K562 (cell line): Measurements from ENCODE around the gene ZNF30. TPM values are rescaled to one million over a fixed set of nuclear protein-coding genes. Genes with fewer than 3 reads are reported as not detected.
A peak's percentile ranks its signal among the peaks of the same experiment; 100 is the strongest.

Experiments used
- ASH1L ChIP-seq: fragments of 450-650 bp; IDR thresholded peaks from 2 replicates; pipeline ENCODE4 v1.6.1; 2018; ENCODE audit warnings: borderline replicate concordance, mild to moderate bottlenecking, low read depth; ENCODE audit not compliant: partially characterized antibody
- CC2D1A ChIP-seq: fragments of 450-650 bp; IDR thresholded peaks from 2 replicates; pipeline ENCODE4 v1.6.1; 2017; ENCODE audit warnings: mild to moderate bottlenecking
- CTBP1 ChIP-seq: fragments of 450-650 bp; IDR thresholded peaks from 2 replicates; pipeline ENCODE4 v1.6.1; 2016; ENCODE audit warnings: borderline replicate concordance
- ERF ChIP-seq: fragments of 450-650 bp; formaldehyde crosslinking; IDR thresholded peaks from 2 replicates; pipeline ENCODE4 v1.4.0; 2020; ENCODE audit warnings: mild to moderate bottlenecking, mixed read lengths
- HCFC1 ChIP-seq: IDR thresholded peaks from 2 replicates; pipeline ENCODE4 v1.6.1; 2012; ENCODE audit warnings: low read depth, low read length, improper control_type of control experiment
- HMG20A ChIP-seq: fragments of 450-650 bp; formaldehyde crosslinking; conservative IDR thresholded peaks from 2 replicates; pipeline ENCODE4 v1.4.0; 2020; ENCODE audit warnings: mild to moderate bottlenecking, mixed read lengths
- HNRNPK ChIP-seq: fragments of 200-400 bp; formaldehyde crosslinking; IDR thresholded peaks from one replicate; pipeline ENCODE4 v1.6.1; 2018; ENCODE audit warnings: mild to moderate bottlenecking, low read depth, low read length; ENCODE audit not compliant: poor library complexity, severe bottlenecking
- KDM4B ChIP-seq, 2 experiments: fragments of 450-650 bp in 1 of 2; sonication (generic) in 1 of 2; IDR thresholded peaks; 2 replicates each; pipeline ENCODE4 v1.6.1; 2016 to 2017; ENCODE audit warnings: borderline replicate concordance in 2 of 2, antibody characterized with exemption in 1 of 2, low read depth in 1 of 2, mild to moderate bottlenecking in 1 of 2
- KDM5B ChIP-seq: fragments of 200-600 bp; sonication (generic); IDR thresholded peaks from 2 replicates; pipeline ENCODE4 v1.6.1; 2012; ENCODE audit warnings: low read depth, mild to moderate bottlenecking, moderate library complexity, low read length, control low read depth, inconsistent platforms; ENCODE audit not compliant: insufficient replicate concordance
- L3MBTL2 ChIP-seq: fragments of 450-650 bp; IDR thresholded peaks from 2 replicates; pipeline ENCODE4 v1.6.1; 2016; ENCODE audit warnings: mild to moderate bottlenecking, moderate library complexity
- NEUROD1 ChIP-seq: fragments of 150-350 bp; IDR thresholded peaks from 2 replicates; pipeline ENCODE4 v1.6.1; 2014; ENCODE audit warnings: borderline replicate concordance, low read length, low read depth; ENCODE audit not compliant: partially characterized antibody
- TCF7L2 ChIP-seq: fragments of 150-350 bp; IDR thresholded peaks from 2 replicates; pipeline ENCODE4 v1.6.1; 2016; ENCODE audit warnings: low read depth, mild to moderate bottlenecking, low read length, moderate library complexity
- ZC3H8 ChIP-seq: fragments of 450-650 bp; IDR thresholded peaks from 2 replicates; pipeline ENCODE4 v1.6.1; 2017
- ZNF140 ChIP-seq: fragments of 250-450 bp; sonication (Bioruptor Pico); IDR thresholded peaks from 2 replicates; pipeline ENCODE4 v1.8.0; 2021; ENCODE audit warnings: moderate library complexity, mild to moderate bottlenecking, inconsistent platforms
- ZNF277 ChIP-seq: fragments of 250-450 bp; sonication (Bioruptor Pico); IDR thresholded peaks from 2 replicates; pipeline ENCODE4 v1.8.0; 2022; ENCODE audit warnings: inconsistent platforms, mild to moderate bottlenecking, moderate library complexity, borderline replicate concordance
- ZNF644 ChIP-seq: fragments of 200-800 bp; sonication (Bioruptor generic); IDR thresholded peaks from 2 replicates; pipeline ENCODE4 v1.6.1; 2016; ENCODE audit warnings: low read depth, missing genetic modification characterization, missing compliant biosample characterization
- ZNF778 ChIP-seq: fragments of 450-650 bp; formaldehyde crosslinking; IDR thresholded peaks from 2 replicates; pipeline ENCODE4 v1.4.0; 2020; ENCODE audit warnings: mild to moderate bottlenecking, moderate library complexity
- polyA plus RNA-seq, 8 experiments: library from polyadenylated mRNA; depleted of rRNA in 4 of 8; stranded (reverse) in 5 of 8; unstranded in 3 of 8; fragments of >200 nt; fragmentation: Nextera tagmentation in 2 of 8; fragmentation: Illumina TruSeq in 1 of 8; extraction: Ambion mirVana in 2 of 8; extraction: Trizol in 1 of 8; gene quantifications; 2 replicates each; pipeline versions ENCODE4 v1.2.1 to v1.2.3, GENCODE V29; 2011 to 2014; ENCODE audit warnings: inconsistent platforms in 1 of 8, missing spikeins in 1 of 8
- total RNA-seq, 7 experiments: library from RNA; depleted of rRNA in 6 of 7; stranded (reverse); fragments of >200 nt in 6 of 7; fragmentation: Illumina TruSeq in 2 of 7; extraction: Trizol in 2 of 7; gene quantifications; 2 replicates each; pipeline versions ENCODE4 v1.2.1 to v1.2.3, GENCODE V29; 2011 to 2021; ENCODE audit warnings: low replicate concordance in 1 of 7
- TF ChIP-seq, protein P1 (sequence below): fragments of 250-450 bp; sonication (Bioruptor Pico); IDR thresholded peaks from 2 replicates; pipeline ENCODE4 v1.4.0; 2020
- TF ChIP-seq, protein P2 (sequence below): fragments of 250-450 bp; sonication (Bioruptor Pico); IDR thresholded peaks from 2 replicates; pipeline ENCODE4 v1.8.0; 2022; ENCODE audit warnings: moderate library complexity, mild to moderate bottlenecking, inconsistent platforms
- TF ChIP-seq, protein P3 (sequence below): fragments of 250-450 bp; sonication (Bioruptor Pico); IDR thresholded peaks from 2 replicates; pipeline ENCODE4 v1.8.0; 2021; ENCODE audit warnings: borderline replicate concordance, mild to moderate bottlenecking, moderate library complexity; ENCODE audit not compliant: poor library complexity, severe bottlenecking

ZNF30 gene
- total and polyA plus RNA-seq, 9 of the 15 experiments (the other 6 are each of a cell fraction or from before 2014, with no cell fraction given): 7.3 to 13.4 (median 10.6) TPM

DNA sequence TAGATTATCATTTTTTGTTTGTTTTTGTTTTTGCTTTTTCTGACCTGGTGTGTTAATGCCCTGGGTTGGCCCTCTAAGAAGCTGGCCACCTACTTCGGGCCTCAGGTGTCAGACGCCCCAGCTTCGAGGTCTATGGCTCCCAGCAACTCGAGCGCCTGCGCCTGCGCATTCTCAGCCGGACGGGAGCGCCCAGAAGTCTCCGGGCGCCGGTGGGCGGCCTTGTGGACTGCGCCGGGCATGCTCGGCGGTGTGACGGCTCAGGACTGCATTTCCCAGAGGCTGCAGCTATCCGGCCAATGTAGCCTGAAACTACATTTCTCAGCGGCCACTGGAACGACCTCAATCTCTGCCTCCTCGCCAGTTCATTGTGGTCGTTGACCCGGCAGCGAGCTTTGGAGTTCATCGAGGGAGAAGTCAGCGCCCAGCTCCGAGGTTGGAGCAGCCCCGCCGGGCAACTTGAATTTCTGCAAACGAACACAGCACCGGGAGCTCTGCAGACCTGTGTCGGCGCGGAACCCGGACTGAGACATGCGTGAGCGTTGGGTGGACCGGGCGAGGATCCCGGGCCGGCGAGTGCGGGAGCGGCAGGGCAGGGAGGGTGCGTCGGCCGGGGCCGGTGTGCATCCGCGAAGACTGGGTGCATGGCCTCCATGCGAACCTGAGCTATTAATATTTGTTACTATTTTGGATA lies at the start of gene ZNF30 (continued):
- TF ChIP-seq ZNF140 (CRISPR knock-in tag) (no peak), TCF7L2 (no peak), HNRNPK (no peak), ERF (CRISPR knock-in tag) (0 out of 2 replicates have a peak, but pooled peaks have one; percentile 20), CC2D1A (no peak), NEUROD1 (no peak), KDM4B (IDR thresholded peaks at IDR 0.05; ENCODE audit: borderline replicate concordance in 2 of 2, low read depth in 1 of 2) (0 out of 4 replicates have a peak, but pooled peaks of 1 of the 2 experiments have one; percentile 28), ASH1L (no peak), HCFC1 (peak; percentile 88), CTBP1 (peak; percentile 39; the same call in 1 of the 2 replicates), KDM5B (peak; percentile 80), ZNF778 (no peak), ZNF277 (CRISPR knock-in tag) (no peak), HMG20A (no peak), ZC3H8 (no peak; the same call in 1 of the 2 replicates), L3MBTL2 (peak; percentile 93), ZNF644 (tag) (no peak)
- TF ChIP-seq, protein P1, sequence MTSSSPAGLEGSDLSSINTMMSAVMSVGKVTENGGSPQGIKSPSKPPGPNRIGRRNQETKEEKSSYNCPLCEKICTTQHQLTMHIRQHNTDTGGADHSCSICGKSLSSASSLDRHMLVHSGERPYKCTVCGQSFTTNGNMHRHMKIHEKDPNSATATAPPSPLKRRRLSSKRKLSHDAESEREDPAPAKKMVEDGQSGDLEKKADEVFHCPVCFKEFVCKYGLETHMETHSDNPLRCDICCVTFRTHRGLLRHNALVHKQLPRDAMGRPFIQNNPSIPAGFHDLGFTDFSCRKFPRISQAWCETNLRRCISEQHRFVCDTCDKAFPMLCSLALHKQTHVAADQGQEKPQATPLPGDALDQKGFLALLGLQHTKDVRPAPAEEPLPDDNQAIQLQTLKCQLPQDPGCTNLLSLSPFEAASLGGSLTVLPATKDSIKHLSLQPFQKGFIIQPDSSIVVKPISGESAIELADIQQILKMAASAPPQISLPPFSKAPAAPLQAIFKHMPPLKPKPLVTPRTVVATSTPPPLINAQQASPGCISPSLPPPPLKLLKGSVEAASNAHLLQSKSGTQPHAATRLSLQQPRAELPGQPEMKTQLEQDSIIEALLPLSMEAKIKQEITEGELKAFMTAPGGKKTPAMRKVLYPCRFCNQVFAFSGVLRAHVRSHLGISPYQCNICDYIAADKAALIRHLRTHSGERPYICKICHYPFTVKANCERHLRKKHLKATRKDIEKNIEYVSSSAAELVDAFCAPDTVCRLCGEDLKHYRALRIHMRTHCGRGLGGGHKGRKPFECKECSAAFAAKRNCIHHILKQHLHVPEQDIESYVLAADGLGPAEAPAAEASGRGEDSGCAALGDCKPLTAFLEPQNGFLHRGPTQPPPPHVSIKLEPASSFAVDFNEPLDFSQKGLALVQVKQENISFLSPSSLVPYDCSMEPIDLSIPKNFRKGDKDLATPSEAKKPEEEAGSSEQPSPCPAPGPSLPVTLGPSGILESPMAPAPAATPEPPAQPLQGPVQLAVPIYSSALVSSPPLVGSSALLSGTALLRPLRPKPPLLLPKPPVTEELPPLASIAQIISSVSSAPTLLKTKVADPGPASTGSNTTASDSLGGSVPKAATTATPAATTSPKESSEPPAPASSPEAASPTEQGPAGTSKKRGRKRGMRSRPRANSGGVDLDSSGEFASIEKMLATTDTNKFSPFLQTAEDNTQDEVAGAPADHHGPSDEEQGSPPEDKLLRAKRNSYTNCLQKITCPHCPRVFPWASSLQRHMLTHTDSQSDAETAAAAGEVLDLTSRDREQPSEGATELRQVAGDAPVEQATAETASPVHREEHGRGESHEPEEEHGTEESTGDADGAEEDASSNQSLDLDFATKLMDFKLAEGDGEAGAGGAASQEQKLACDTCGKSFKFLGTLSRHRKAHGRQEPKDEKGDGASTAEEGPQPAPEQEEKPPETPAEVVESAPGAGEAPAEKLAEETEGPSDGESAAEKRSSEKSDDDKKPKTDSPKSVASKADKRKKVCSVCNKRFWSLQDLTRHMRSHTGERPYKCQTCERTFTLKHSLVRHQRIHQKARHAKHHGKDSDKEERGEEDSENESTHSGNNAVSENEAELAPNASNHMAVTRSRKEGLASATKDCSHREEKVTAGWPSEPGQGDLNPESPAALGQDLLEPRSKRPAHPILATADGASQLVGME (CRISPR knock-in tag): no peak
- TF ChIP-seq, protein P2, sequence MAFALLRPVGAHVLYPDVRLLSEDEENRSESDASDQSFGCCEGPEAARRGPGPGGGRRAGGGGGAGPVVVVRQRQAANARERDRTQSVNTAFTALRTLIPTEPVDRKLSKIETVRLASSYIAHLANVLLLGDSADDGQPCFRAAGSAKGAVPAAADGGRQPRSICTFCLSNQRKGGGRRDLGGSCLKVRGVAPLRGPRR (CRISPR knock-in tag): no peak
- TF ChIP-seq, protein P3, sequence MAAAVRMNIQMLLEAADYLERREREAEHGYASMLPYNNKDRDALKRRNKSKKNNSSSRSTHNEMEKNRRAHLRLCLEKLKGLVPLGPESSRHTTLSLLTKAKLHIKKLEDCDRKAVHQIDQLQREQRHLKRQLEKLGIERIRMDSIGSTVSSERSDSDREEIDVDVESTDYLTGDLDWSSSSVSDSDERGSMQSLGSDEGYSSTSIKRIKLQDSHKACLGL (CRISPR knock-in tag): no peak
